OCI-M2 (cell line): ENCODE results near the gene UBE3B.
A peak's percentile ranks its signal among the peaks of the same experiment; 100 is the strongest.

Experiments used
- DNase-seq: peaks from one replicate; lab custom pipeline; 2025; ENCODE audit not compliant: unreplicated experiment; lab: John Stamatoyannopoulos, UW

Gene UBE3B

GRCh38 chr12:109494348-109494881 lies 17.0 kb downstream of the UBE3B start:
- DNase-seq, result no peak

- DNase-seq, result no peak
Observed at GRCh38 chr12:109495012-109495411, 17.6 kb downstream of the UBE3B start.

DNA sequence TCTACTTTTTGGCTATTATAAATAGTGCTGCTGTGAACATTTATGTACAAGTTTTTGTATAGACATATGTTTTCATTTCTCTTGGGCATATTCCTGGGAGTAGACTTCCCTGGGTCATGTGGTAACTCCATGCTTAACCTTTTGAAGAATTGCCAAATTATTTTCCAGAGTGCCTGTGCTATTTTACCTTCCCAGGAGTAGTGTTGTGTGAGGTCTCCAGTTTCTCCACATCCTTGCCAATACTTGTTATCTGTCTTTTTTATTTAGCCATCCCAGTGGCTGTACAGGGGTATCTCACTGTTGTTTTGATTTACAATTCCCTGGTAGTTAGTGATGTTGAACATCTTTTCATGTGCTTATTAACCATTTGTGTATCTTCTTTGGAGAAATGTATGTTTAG lies 18.9 kb downstream of the UBE3B start:
- no peak for DNase-seq

- no peak for DNase-seq
Observed at GRCh38 chr12:109497675-109498074, 20.2 kb downstream of the UBE3B start.

- DNase-seq, result no peak
Observed at GRCh38 chr12:109500406-109501185, 23.2 kb downstream of the UBE3B start.

DNA sequence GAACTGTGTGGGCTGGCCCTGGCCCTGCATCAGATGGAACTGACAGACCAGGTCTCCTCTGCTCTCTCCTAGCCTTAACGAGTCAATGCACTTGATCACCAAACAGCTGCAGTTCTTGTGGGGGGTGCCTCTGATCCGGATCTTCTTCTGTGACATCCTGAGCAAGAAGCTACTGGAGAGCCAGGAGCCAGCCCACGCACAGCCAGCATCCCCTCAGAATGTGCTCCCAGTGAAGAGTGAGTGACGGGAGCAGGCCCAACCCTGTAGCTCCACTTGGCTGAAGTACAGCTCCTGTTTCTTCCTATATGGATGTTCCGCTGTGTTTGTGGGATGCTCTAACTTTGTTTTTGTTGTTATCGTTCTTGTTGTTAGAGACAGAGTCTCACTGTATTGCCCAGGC lies 23.9 kb downstream of the UBE3B start:
- DNase-seq, result no peak

DNA sequence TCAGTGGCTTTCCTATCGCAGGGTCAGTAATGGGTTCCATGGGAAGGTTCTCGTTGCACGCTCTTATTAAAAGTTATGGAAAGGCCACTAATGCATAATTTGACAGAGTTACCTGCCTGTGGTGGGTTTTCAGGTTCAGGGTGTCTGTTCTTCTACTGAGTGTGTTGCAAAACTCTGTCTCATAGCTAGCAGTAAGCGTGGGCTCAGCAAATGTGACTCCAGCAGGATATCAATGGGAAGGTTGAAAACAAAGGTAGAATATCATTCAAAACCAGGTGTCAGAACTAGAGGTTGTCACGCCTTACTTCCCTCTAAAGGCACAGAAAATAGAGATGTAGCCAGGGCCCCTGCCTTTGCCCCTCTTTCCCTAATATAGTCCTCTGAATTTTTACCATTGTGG lies 24.9 kb downstream of the UBE3B start:
- no peak for DNase-seq

DNA sequence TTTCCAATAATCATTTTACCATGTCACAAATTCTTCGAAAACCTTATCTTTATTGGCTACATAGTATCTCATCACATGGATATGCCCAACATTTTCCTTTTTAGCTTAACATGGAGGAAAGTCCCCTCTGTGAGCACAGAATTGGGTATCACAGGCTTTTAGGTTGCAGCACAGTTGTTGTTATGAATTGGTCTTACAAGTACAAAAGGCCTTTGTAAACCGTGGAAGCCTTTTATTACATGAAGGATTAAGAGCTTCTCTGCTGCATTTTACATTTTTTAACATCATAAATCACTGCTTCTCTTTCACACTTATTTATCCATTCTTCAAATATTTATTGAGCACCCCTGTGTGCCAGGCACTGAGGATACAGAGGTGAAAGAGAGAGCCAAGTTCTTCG lies 26.2 kb downstream of the UBE3B start:
- DNase-seq, result no peak

DNA sequence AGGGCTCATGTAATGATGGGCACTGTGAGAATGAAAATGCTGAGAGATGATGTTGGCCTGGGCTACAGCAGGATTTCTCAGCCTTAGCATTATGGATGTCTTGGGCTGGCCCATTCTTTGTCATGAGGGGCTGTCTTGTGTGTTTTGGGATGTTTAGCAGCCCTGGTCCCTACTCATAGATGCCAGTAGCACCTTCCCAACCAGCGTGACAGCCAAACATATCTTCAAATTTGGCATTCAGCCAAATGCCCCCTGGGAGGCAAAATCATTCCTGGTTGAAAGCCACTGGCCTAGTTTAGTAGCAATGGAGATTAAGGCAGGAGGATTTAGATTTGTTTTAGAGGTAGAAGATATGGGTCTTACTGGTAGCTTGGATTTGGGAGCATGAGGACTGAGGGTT lies 26.6 kb downstream of the UBE3B start:
- no peak for DNase-seq

DNA sequence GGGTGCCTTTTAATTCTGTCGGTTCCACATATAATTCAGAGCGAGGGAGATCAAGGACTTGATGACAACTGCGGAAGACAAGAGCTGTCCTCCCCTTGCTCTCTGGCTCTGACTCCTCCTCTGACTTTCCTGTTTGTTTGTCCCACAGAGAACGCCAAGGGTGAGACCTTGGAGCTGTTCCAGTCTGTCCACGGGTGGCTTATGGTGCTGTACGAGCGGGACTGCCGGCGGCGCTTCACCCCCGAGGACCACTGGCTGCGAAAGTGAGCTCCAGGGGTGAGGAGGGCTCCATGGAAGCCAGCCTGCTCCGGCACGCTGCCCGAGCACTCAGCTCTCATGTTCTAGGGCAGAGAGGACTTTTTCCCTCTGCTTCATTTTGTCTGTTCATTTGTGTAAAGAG lies 32.8 kb downstream of the UBE3B start:
- DNase-seq, result no peak

GRCh38 chr12:109512608-109513007 lies 35.2 kb downstream of the UBE3B start:
- no peak for DNase-seq

DNA sequence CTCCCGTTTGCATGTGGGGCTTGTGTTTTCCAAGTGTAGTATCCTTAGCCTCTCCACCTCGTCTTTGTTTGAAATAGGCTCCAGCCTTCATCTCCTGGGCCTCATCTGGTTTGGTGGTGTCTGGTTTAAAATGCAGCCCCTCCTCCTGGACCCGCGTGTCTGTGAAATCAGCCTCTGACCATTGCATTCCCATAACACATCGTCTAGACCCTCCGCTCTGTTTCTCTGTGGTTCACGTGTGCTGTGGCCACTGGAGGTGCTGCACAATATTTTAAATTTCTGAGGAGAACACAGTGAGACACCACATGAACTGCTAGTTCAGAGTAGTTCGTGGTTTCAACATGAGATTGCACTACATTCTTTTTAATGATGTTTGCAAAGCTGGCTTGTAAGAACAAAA lies 35.6 kb downstream of the UBE3B start:
- DNase-seq, result no peak

GRCh38 chr12:109513977-109514376 lies 36.5 kb downstream of the UBE3B start:
- no peak for DNase-seq

- no peak for DNase-seq
Observed at GRCh38 chr12:109517619-109518018, 40.2 kb downstream of the UBE3B start.

GRCh38 chr12:109518820-109519665 lies 41.6 kb downstream of the UBE3B start:
- DNase-seq, result peak; percentile 29

- no peak for DNase-seq
Observed at GRCh38 chr12:109519787-109520186, 42.4 kb downstream of the UBE3B start.

GRCh38 chr12:109521831-109522230 lies 44.4 kb downstream of the UBE3B start:
- DNase-seq, result no peak

- DNase-seq, result no peak
Observed at GRCh38 chr12:109523071-109523470, 45.6 kb downstream of the UBE3B start.

- no peak for DNase-seq
Observed at GRCh38 chr12:109523504-109523903, 46.1 kb downstream of the UBE3B start.

- DNase-seq, result no peak
Observed at GRCh38 chr12:109524466-109525278, 47.2 kb downstream of the UBE3B start.

DNA sequence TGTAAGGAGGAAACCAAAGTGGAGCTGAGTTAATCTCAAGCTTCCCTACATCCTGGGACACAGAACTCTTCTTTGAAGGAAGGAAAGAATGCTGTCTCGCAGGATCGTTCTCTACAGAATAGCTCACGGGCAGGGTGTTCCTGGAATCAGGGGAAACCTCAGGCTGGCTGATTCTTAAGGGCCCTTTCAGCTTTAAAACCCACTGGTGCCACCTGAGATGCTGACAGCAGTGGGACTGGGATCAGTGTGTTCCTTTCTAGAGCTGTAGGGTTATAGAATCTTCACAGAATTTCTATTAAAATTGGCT lies 47.8 kb downstream of the UBE3B start:
- no peak for DNase-seq
